Measurements from ENCODE around the gene ZNF417. TPM values are rescaled to one million over a fixed set of nuclear protein-coding genes. Genes with fewer than 3 reads are reported as not detected.
A peak's percentile ranks its signal among the peaks of the same experiment; 100 is the strongest.
"Not testable (repeated sequence)": the region's sequence is repeated elsewhere in the genome, so short reads cannot be mapped to it uniquely, and the experiment has no call there.

The ZNF417 gene
- total RNA-seq, 1 donor from 2014 or later = 17.7 TPM

DNA sequence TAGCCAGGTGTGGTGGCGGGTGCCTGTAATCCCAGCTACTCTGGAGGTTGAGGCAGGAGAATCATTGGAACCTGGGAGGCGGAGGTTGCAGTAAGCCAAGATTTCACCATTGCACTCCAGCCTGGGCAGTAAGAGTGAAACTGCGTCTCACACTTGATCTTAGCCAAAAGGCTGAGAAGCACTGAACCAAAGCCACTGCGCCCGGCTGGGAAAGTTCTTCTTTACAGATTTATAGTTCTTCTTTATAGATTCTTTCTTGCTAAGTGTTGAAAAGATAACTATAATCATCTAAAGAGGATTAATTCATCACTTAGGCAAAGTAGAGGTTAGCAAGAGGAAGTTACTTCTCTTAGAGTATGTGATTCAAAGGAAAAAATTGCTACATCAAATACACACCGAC lies 11.1 kb downstream of the ZNF417 start:
- Histone ChIP-seq H3K27me3 (no peaks in the 10 kb centered on the region), H3K27ac (no peak overlapping the region), H3K9me3 (no peaks in the 10 kb centered on the region), H3K4me3 (no peak overlapping the region), H3K36me3 (peaks cover 26% of the 10 kb centered on the region), H3K4me1 (no peaks in the 10 kb centered on the region)
- DNase-seq (no peak), ATAC-seq (no peak)
- TF ChIP-seq, protein P1, sequence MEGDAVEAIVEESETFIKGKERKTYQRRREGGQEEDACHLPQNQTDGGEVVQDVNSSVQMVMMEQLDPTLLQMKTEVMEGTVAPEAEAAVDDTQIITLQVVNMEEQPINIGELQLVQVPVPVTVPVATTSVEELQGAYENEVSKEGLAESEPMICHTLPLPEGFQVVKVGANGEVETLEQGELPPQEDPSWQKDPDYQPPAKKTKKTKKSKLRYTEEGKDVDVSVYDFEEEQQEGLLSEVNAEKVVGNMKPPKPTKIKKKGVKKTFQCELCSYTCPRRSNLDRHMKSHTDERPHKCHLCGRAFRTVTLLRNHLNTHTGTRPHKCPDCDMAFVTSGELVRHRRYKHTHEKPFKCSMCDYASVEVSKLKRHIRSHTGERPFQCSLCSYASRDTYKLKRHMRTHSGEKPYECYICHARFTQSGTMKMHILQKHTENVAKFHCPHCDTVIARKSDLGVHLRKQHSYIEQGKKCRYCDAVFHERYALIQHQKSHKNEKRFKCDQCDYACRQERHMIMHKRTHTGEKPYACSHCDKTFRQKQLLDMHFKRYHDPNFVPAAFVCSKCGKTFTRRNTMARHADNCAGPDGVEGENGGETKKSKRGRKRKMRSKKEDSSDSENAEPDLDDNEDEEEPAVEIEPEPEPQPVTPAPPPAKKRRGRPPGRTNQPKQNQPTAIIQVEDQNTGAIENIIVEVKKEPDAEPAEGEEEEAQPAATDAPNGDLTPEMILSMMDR (IDR thresholded peaks at IDR 0.05) = no peak
- intact Hi-C loops (cut with DNase I) = no loop called here

DNA sequence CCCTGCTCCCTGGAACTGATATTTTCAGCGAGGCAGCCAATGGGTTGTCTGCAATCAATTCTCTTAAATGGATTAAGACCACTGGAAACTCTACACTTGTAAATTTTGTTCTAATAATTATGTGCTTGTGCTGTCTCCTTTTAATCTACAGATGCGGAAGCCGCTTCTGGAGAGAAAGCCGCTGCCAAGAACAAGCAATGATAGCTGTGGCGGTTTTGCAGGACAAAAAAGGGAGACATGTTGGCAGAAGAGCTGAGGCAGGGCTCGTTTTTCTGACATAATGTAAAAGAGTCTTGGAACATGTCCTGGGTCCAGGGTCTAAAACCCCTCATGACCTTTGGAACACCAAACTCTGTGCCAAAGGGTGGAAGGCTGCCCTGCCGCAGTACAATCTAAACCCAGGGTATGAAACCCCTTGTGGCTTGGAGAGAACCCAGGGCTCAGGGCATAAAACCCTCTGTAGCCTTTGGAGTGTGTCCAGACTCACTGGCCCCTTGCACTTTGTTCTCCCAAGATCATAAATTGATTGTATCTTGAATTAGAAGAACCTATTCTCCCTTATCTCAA lies 12.7 kb downstream of the ZNF417 start:
- Histone ChIP-seq H3K4me3 (no peak overlapping the region), H3K27ac (no peak overlapping the region), H3K27me3 (no peaks in the 10 kb centered on the region), H3K9me3 (no peaks in the 10 kb centered on the region), H3K36me3 (peaks cover 16% of the 10 kb centered on the region), H3K4me1 (no peaks in the 10 kb centered on the region)
- DNase-seq (no peak), ATAC-seq (no peak)
- TF ChIP-seq, protein P1 (IDR thresholded peaks at IDR 0.05) = no peak
- intact Hi-C loops (cut with DNase I) = no loop called here

DNA sequence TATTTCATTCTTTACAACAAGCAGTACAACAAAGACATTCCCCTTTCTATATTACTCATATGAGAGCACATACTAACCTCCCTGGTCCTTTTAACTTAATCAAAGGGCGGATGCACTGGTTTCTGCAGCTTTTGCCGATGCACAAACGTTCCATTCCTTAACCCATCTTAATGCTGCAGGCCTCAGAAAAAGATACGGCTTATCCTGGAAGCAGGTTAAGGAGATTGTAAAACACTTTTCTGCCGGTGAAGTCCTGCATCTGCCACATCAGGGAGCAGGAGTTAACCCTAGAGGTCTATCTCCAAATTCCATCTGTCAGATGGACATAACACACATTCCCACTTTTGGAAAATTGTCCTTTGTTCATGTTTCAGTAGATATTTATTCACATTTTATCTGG lies 16.1 kb downstream of the ZNF417 start:
- no peaks in the 10 kb centered on the region for H3K4me1 ChIP-seq
- intact Hi-C loops (cut with DNase I) = no loop called here
- no peak overlapping the region for H3K27ac ChIP-seq
- TF ChIP-seq, protein P1 (IDR thresholded peaks at IDR 0.05) = no peak
- no peaks in the 10 kb centered on the region for H3K36me3 ChIP-seq
- DNase-seq = no peak
- ATAC-seq = no peak
- H3K27me3 ChIP-seq = no peaks in the 10 kb centered on the region
- no peaks in the 10 kb centered on the region for H3K9me3 ChIP-seq
- no peak overlapping the region for H3K4me3 ChIP-seq

DNA sequence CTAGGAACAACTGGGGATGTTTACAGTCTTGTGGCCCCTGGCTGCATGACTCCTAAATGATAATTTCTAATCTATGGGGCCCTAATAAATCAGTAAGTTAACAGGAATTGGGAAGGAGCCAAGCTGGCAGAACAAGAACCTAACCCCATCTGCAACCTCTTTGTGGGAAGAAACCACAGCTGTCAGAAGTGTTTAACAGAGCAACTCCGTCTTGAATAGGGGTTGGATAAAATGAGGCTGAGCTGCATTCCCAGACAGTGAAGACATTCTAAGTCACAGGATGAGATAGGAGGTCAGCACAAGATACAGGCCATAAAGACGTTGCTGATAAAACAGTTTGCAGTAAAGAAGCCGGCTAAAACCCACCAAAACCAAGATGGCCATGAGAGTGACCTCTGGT lies 25.7 kb downstream of the ZNF417 start:
- H3K27ac ChIP-seq; intact Hi-C loops (cut with DNase I); H3K4me1 ChIP-seq; ATAC-seq; DNase-seq; H3K36me3 ChIP-seq; H3K27me3 ChIP-seq; H3K9me3 ChIP-seq; H3K4me3 ChIP-seq: not testable (repeated sequence)

DNA sequence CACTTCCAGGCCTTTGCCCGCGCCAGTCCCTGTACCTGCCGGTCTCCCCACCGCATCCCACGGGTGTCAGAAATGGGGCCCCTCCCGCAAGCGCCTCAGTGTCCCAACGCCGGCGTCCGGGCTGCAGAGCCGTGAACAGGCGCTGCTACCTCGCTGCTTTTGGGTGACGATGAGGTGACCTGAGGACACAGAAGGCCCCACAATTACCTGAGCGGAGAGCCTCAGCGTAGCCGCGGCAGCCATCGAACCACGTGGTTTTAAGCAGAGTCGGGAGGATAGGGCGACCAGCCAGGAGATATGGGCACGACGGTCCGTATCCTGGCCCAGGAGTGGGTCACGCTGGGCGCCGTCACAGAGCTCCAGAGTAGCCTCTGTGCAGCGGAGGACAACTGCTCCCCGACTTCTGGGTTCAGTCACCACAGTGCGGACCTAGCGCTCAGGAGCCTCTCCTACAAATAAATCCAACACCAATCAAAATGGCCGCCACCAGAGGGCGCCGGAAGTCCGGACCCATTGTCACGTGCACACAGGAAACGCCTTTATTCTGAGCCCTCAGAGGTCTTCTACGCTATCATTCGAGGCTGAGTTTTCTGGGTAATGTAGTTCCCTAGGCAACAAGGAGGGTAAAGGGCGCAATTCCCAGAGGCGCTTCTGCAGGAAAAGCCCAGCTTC lies 27.7 kb downstream of the ZNF417 start, which contains the start of gene ZNF814:
ZNF814 (minus strand) TSS at position 478 of the 672 bp plus-strand sequence; CDS start at position 243, 235 bp downstream.
- ATAC-seq (peak; percentile 96), DNase-seq (peak; percentile 81)
- no peaks in the 10 kb centered on the region for H3K36me3 ChIP-seq
- peak within 1 kb of the TSS; percentile 75 for H3K4me3 ChIP-seq
- H3K9me3 ChIP-seq = peaks cover 3% of the 10 kb centered on the region
- TF ChIP-seq, protein P1 (IDR thresholded peaks at IDR 0.05) = peak; percentile 40
- H3K4me1 ChIP-seq = peaks cover 4% of the 10 kb centered on the region
- peak within 1 kb of the TSS; percentile 79 for H3K27ac ChIP-seq
- intact Hi-C loops (cut with DNase I) = no loop called here
- no peaks in the 10 kb centered on the region for H3K27me3 ChIP-seq

DNA sequence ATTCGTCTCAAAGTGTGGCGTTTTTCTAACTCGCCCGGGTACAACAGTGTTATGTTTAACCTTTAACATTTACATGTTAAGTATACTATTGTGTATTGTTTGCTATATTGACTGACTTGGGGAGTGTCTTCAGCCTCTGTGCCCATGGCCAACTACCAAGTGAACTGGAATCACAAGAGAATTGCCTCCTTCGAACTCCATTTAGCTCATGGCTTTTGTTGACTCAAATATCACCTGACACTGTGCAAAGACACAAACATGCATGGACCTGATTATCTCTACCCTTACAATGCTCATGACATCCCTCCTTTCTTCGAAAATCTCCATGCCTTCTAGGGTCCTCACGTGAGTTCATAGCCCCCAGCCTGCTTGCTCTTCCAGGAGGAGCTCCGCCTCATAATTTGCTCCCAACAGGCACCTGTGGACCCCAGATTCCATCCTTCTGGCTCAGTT lies 28.3 kb downstream of the ZNF417 start:
- TF ChIP-seq, protein P1 (IDR thresholded peaks at IDR 0.05) = no peak
- ATAC-seq (no peak), DNase-seq (no peak)
- no peaks in the 10 kb centered on the region for H3K27me3 ChIP-seq
- H3K4me1 ChIP-seq = peaks cover 4% of the 10 kb centered on the region
- peak overlapping the region; percentile 75 for H3K4me3 ChIP-seq
- H3K27ac ChIP-seq = peak overlapping the region; percentile 79
- intact Hi-C loops (cut with DNase I) = no loop called here
- H3K36me3 ChIP-seq = no peaks in the 10 kb centered on the region
- H3K9me3 ChIP-seq = peaks cover 3% of the 10 kb centered on the region

Data from upper lobe of right lung (tissue), 1 donor.